ENCODE measurements around the gene CLEC16A.

Gene CLEC16A

DNA sequence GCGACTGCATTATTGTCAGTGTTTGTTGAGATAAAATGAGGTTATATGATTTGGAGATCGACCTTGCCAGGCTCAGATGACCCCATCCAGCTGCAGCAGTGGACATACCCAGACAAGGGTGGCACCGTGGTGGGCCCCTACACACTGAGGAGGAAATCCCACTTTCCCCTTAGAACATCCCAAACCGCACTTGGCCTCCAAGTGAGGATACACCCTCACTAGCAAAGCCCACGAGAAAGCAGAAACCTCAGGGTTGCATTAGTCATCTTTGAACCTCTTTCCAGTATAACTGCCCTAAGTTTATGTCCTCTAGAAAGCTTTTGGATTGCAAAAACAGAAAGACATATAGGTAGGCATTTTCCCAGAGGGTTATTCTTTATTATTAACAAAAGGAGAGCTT, 101.5 kb downstream of the CLEC16A start:
- H3K4me3 ChIP-seq (replicated peaks; ENCODE audit: low read depth, low read length), result no peak overlapping the region
- H3K36me3 ChIP-seq (ENCODE audit: control insufficient read depth, insufficient read depth, low read length), result peaks cover 24% of the 10 kb centered on the region
- no peaks in the 10 kb centered on the region for H3K27me3 ChIP-seq (replicated peaks; ENCODE audit: control insufficient read depth, insufficient read depth, low read length)
- DNase-seq (ENCODE audit: extremely low read depth, insufficient read length), result no peak
- TF ChIP-seq, protein P1, sequence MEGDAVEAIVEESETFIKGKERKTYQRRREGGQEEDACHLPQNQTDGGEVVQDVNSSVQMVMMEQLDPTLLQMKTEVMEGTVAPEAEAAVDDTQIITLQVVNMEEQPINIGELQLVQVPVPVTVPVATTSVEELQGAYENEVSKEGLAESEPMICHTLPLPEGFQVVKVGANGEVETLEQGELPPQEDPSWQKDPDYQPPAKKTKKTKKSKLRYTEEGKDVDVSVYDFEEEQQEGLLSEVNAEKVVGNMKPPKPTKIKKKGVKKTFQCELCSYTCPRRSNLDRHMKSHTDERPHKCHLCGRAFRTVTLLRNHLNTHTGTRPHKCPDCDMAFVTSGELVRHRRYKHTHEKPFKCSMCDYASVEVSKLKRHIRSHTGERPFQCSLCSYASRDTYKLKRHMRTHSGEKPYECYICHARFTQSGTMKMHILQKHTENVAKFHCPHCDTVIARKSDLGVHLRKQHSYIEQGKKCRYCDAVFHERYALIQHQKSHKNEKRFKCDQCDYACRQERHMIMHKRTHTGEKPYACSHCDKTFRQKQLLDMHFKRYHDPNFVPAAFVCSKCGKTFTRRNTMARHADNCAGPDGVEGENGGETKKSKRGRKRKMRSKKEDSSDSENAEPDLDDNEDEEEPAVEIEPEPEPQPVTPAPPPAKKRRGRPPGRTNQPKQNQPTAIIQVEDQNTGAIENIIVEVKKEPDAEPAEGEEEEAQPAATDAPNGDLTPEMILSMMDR (IDR thresholded peaks at IDR 0.05; ENCODE audit: insufficient read depth, low read length, poor library complexity, severe bottlenecking), result no peak

GRCh38 chr16:11046382-11046931, 102.1 kb downstream of the CLEC16A start:
- Histone ChIP-seq H3K4me3 (replicated peaks; ENCODE audit: low read depth, low read length) (no peak overlapping the region), H3K36me3 (ENCODE audit: control insufficient read depth, insufficient read depth, low read length) (peaks cover 22% of the 10 kb centered on the region), H3K27me3 (replicated peaks; ENCODE audit: control insufficient read depth, insufficient read depth, low read length) (no peaks in the 10 kb centered on the region)
- TF ChIP-seq, protein P1 (IDR thresholded peaks at IDR 0.05; ENCODE audit: insufficient read depth, low read length, poor library complexity, severe bottlenecking), result no peak
- DNase-seq (ENCODE audit: extremely low read depth, insufficient read length), result no peak

DNA sequence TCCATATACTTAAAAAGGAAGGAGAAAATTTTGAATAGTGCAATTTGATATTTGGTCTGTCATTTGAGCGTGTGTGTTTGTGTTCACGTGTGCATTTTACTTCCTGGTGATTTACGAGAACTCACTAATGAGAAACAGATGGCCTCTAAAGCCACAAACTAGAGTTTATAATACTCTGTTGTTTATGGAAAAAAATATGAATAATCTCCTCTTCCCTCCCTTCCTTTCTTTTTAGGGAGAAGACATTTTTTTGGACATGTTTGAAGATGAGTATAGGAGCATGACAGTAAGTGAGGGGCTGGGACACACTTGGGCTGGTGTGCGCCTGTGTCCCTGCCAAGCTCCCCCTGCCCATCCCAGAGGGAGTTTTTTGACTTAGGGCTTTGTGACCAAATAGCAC, 102.7 kb downstream of the CLEC16A start:
- TF ChIP-seq, protein P1 (IDR thresholded peaks at IDR 0.05; ENCODE audit: insufficient read depth, low read length, poor library complexity, severe bottlenecking), result no peak
- Histone ChIP-seq H3K36me3 (ENCODE audit: control insufficient read depth, insufficient read depth, low read length) (peaks cover 17% of the 10 kb centered on the region), H3K4me3 (replicated peaks; ENCODE audit: low read depth, low read length) (no peak overlapping the region), H3K27me3 (replicated peaks; ENCODE audit: control insufficient read depth, insufficient read depth, low read length) (no peaks in the 10 kb centered on the region)
- no peak for DNase-seq (ENCODE audit: extremely low read depth, insufficient read length)

- TF ChIP-seq, protein P1 (IDR thresholded peaks at IDR 0.05; ENCODE audit: insufficient read depth, low read length, poor library complexity, severe bottlenecking), result no peak
- Histone ChIP-seq H3K4me3 (replicated peaks; ENCODE audit: low read depth, low read length) (no peak overlapping the region), H3K27me3 (replicated peaks; ENCODE audit: control insufficient read depth, insufficient read depth, low read length) (no peaks in the 10 kb centered on the region), H3K36me3 (ENCODE audit: control insufficient read depth, insufficient read depth, low read length) (peaks cover 15% of the 10 kb centered on the region)
- DNase-seq (ENCODE audit: extremely low read depth, insufficient read length), result no peak
These were observed 103.8 kb downstream of the CLEC16A start for GRCh38 chr16:11047939-11048800.

- no peak overlapping the region for H3K4me3 ChIP-seq (replicated peaks; ENCODE audit: low read depth, low read length)
- H3K36me3 ChIP-seq (ENCODE audit: control insufficient read depth, insufficient read depth, low read length), result peaks cover 20% of the 10 kb centered on the region
- no peaks in the 10 kb centered on the region for H3K27me3 ChIP-seq (replicated peaks; ENCODE audit: control insufficient read depth, insufficient read depth, low read length)
- TF ChIP-seq, protein P1 (IDR thresholded peaks at IDR 0.05; ENCODE audit: insufficient read depth, low read length, poor library complexity, severe bottlenecking), result no peak
- no peak for DNase-seq (ENCODE audit: extremely low read depth, insufficient read length)
These were observed 105.2 kb downstream of the CLEC16A start for GRCh38 chr16:11049396-11050059.

All from GM06990 (cell line).